HUES6 (cell line): Measurements from ENCODE around the gene CPPED1.

ENCODE experiments used
- H3K27ac ChIP-seq: 2 replicates; pipeline ENCODE4 v1.7.0; 2013; ENCODE audit warnings: low read depth, mild to moderate bottlenecking, low read length, inconsistent platforms
- H3K27me3 ChIP-seq: 2 replicates; pipeline ENCODE4 v1.6.1; 2013; ENCODE audit warnings: low read length; ENCODE audit not compliant: control insufficient read depth, insufficient read depth
- H3K36me3 ChIP-seq: 2 replicates; pipeline ENCODE4 v1.6.1; 2013; ENCODE audit warnings: low read length; ENCODE audit not compliant: control insufficient read depth, insufficient read depth
- H3K4me1 ChIP-seq: 2 replicates; pipeline ENCODE4 v1.6.1; 2013; ENCODE audit warnings: low read length; ENCODE audit not compliant: control insufficient read depth, insufficient read depth
- H3K4me3 ChIP-seq: 2 replicates; pipeline ENCODE4 v1.5.1; 2013; ENCODE audit warnings: low read depth, low read length
- H3K9ac ChIP-seq: one replicate; pipeline ENCODE4 v1.6.1; 2013; ENCODE audit warnings: mild to moderate bottlenecking, low read length
- H3K9me3 ChIP-seq: 2 replicates; pipeline ENCODE4 v1.6.1; 2013; ENCODE audit warnings: low read depth, low read length; ENCODE audit not compliant: control insufficient read depth, insufficient read depth

CPPED1 gene

GRCh38 chr16:12803203-12804093 lies at the start of gene CPPED1:
Gene CPPED1 (minus strand): TSS chr16:12803887. CDS start chr16:12803776, 111 bp downstream.
- no peaks in the 10 kb centered on the region for H3K36me3 ChIP-seq
- H3K27ac ChIP-seq = peak within 1 kb of the TSS; percentile 61; the same call in 1 of the 2 replicates
- H3K9ac ChIP-seq = peak within 1 kb of the TSS; percentile 80

GRCh38 chr16:12850186-12850585 lies 46.5 kb upstream of the CPPED1 start:
- Histone ChIP-seq H3K36me3 (no peaks in the 10 kb centered on the region), H3K9ac (no peak overlapping the region), H3K4me3 (no peak overlapping the region), H3K27me3 (no peaks in the 10 kb centered on the region), H3K9me3 (no peaks in the 10 kb centered on the region), H3K4me1 (no peaks in the 10 kb centered on the region), H3K27ac (no peak overlapping the region)

More at GRCh38 chr16:12803203-12804093, at the start of gene CPPED1:
- Histone ChIP-seq H3K4me1 (peaks cover 10% of the 10 kb centered on the region; the same call in 1 of the 2 replicates), H3K4me3 (peak within 1 kb of the TSS; percentile 90), H3K9me3 (no peaks in the 10 kb centered on the region), H3K27me3 (no peaks in the 10 kb centered on the region)

- Histone ChIP-seq H3K4me3 (no peak overlapping the region), H3K27me3 (no peaks in the 10 kb centered on the region), H3K27ac (no peak overlapping the region), H3K9ac (no peak overlapping the region), H3K9me3 (no peaks in the 10 kb centered on the region), H3K36me3 (no peaks in the 10 kb centered on the region), H3K4me1 (no peaks in the 10 kb centered on the region)
Measured at GRCh38 chr16:12846592-12846991, 42.9 kb upstream of the CPPED1 start.

- Histone ChIP-seq H3K36me3 (no peaks in the 10 kb centered on the region), H3K27ac (no peak overlapping the region), H3K9ac (no peak overlapping the region), H3K9me3 (no peaks in the 10 kb centered on the region), H3K27me3 (no peaks in the 10 kb centered on the region), H3K4me1 (no peaks in the 10 kb centered on the region), H3K4me3 (no peak overlapping the region)
Measured at GRCh38 chr16:12845282-12845681, 41.6 kb upstream of the CPPED1 start.

- Histone ChIP-seq H3K27me3 (no peaks in the 10 kb centered on the region), H3K4me1 (0 out of 2 replicates have a peak, but pooled peaks cover 3% of the 10 kb centered on the region), H3K4me3 (no peak overlapping the region), H3K27ac (no peak overlapping the region), H3K36me3 (no peaks in the 10 kb centered on the region), H3K9ac (no peak overlapping the region), H3K9me3 (no peaks in the 10 kb centered on the region)
Measured at GRCh38 chr16:12837756-12838155, 34.1 kb upstream of the CPPED1 start.

GRCh38 chr16:12837291-12837690 lies 33.6 kb upstream of the CPPED1 start:
- Histone ChIP-seq H3K27ac (no peak overlapping the region), H3K9ac (no peak overlapping the region), H3K36me3 (no peaks in the 10 kb centered on the region), H3K4me1 (0 out of 2 replicates have a peak, but pooled peaks cover 3% of the 10 kb centered on the region), H3K9me3 (no peaks in the 10 kb centered on the region), H3K4me3 (no peak overlapping the region), H3K27me3 (no peaks in the 10 kb centered on the region)

- H3K9ac ChIP-seq = no peak overlapping the region
- no peaks in the 10 kb centered on the region for H3K9me3 ChIP-seq
- no peaks in the 10 kb centered on the region for H3K27me3 ChIP-seq
- H3K4me3 ChIP-seq = no peak overlapping the region
- 0 out of 2 replicates have a peak, but pooled peaks cover 3% of the 10 kb centered on the region for H3K4me1 ChIP-seq
- H3K27ac ChIP-seq = no peak overlapping the region
- H3K36me3 ChIP-seq = no peaks in the 10 kb centered on the region
Measured at GRCh38 chr16:12833926-12834325, 30.2 kb upstream of the CPPED1 start.

- Histone ChIP-seq H3K4me1 (peaks cover 5% of the 10 kb centered on the region; the same call in 1 of the 2 replicates), H3K9ac (no peak overlapping the region), H3K4me3 (no peak overlapping the region), H3K36me3 (no peaks in the 10 kb centered on the region), H3K9me3 (no peaks in the 10 kb centered on the region), H3K27ac (no peak overlapping the region), H3K27me3 (no peaks in the 10 kb centered on the region)
Measured at GRCh38 chr16:12829096-12829888, 25.6 kb upstream of the CPPED1 start.

- Histone ChIP-seq H3K9ac (no peak overlapping the region), H3K4me3 (no peak overlapping the region), H3K9me3 (no peaks in the 10 kb centered on the region), H3K4me1 (peaks cover 3% of the 10 kb centered on the region; the same call in 1 of the 2 replicates), H3K27me3 (no peaks in the 10 kb centered on the region), H3K36me3 (no peaks in the 10 kb centered on the region), H3K27ac (no peak overlapping the region)
Measured at GRCh38 chr16:12828206-12828605, 24.5 kb upstream of the CPPED1 start.

- no peak overlapping the region for H3K27ac ChIP-seq
- no peaks in the 10 kb centered on the region for H3K27me3 ChIP-seq
- H3K4me1 ChIP-seq = peaks cover 3% of the 10 kb centered on the region; the same call in 1 of the 2 replicates
- no peak overlapping the region for H3K4me3 ChIP-seq
- H3K36me3 ChIP-seq = no peaks in the 10 kb centered on the region
- no peaks in the 10 kb centered on the region for H3K9me3 ChIP-seq
- no peak overlapping the region for H3K9ac ChIP-seq
Measured at GRCh38 chr16:12826559-12826958, 22.9 kb upstream of the CPPED1 start.
